Transverse colon (tissue), 4 donors: ENCODE measurements around the gene DDI2.

Source experiments
- CTCF ChIP-seq, 5 experiments: fragments of 200-600 bp in 3 of 5; fragments of 450-650 bp in 2 of 5; sonication (generic) in 3 of 5; IDR thresholded peaks; 1 replicate in 2 of 5; 2 replicates in 3 of 5; pipeline ENCODE4 v1.5.1; 2016 to 2017; ENCODE audit warnings: antibody characterized with exemption in 5 of 5, inconsistent platforms in 3 of 5, mild to moderate bottlenecking in 2 of 5, moderate library complexity in 1 of 5
- POLR2A ChIP-seq: fragments of 450-650 bp; IDR thresholded peaks from one replicate; pipeline ENCODE4 v1.6.1; 2016; ENCODE audit warnings: antibody characterized with exemption, mild to moderate bottlenecking, moderate library complexity
- POLR2AphosphoS5 ChIP-seq, 3 donors: sonication (generic); formaldehyde crosslinking; IDR thresholded peaks; one replicate each; pipeline ENCODE4 v1.6.1; 2016; ENCODE audit warnings: antibody characterized with exemption in 3 of 3

- no peak for TF ChIP-seq CTCF (IDR thresholded peaks at IDR 0.05)
- no peak for TF ChIP-seq POLR2A
- no peak for TF ChIP-seq POLR2AphosphoS5 (IDR thresholded peaks at IDR 0.05)
Observed at GRCh38 chr1:15621975-15622374, 4.7 kb downstream of the DDI2 start.
